Raji (cell line): ENCODE data around the gene RGS19.

Source experiments
- POLR2A ChIP-seq: IDR thresholded peaks from 2 replicates; pipeline ENCODE4 v1.6.1; 2011; ENCODE audit warnings: low read depth, low read length, control low read depth; ENCODE audit not compliant: insufficient read depth

The RGS19 gene

DNA sequence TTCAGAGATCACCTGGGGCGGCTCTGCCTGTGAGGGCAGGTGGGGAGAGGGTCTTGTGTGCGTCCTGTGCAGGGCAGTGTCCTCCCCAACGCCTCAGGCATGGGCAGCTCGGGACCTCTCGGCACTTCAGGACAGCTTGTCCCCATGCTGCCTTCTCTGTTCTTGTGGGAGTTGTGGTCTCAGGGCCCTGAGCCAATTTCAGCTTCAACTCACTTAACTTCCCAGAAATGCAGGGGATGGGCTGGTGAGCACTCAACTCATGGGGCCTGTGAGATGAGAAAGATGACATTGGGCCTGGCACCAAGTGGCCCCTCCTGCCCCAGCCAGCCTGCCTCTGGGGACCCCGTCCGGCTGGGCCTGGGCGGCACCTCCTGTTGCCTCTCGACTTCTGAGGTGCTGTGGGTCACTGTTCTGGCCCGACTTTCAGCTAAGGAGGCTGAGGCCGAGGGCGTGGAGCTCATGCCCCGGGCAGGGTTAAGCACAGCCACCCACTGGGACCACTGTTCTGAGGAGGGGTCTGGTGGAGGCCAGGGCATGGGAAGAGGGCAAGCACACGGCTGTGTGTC lies 6.7 kb downstream of the RGS19 start:
- TF ChIP-seq POLR2A, result no peak

- TF ChIP-seq POLR2A, result peak; percentile 40
Measured at GRCh38 chr20:64071341-64072332, 7.7 kb downstream of the RGS19 start.

GRCh38 chr20:64070244-64070993 lies 8.9 kb downstream of the RGS19 start:
- TF ChIP-seq POLR2A, result no peak; the same call in 1 of the 2 replicates

DNA sequence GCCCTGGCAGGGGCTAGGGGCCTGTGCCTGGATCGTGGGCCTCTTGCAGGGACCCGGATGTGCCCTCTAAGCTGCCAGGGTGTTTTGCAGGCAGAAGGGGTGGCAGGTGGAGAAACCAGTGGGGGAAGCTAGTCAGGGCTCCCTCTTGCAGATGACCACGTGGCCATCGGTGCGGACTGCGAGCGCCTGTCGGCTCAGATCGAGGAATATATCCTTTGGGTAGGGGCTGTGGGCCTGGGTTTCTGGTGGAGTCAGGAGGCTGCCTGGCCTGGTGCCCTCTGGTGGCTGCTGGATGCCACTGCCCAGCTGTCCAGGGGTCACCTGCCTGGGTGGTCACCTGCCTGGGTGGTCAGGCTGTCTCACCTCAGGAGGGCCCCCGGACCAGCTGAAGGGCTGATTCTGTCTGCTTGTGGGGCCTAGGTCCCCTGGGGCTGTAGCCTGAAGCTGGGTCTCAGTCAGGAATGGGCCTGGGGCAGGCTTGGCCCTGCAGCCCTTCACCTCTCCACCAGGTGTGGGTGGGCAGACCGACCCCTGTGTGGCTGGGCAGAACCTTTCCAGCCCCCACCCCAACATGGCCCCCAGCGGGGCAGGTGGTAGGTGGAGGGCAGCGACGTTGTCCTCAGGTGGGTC lies 9.6 kb downstream of the RGS19 start:
- no peak; the same call in 1 of the 2 replicates for TF ChIP-seq POLR2A

GRCh38 chr20:64069209-64069613 lies 10.1 kb downstream of the RGS19 start:
- TF ChIP-seq POLR2A, result no peak

DNA sequence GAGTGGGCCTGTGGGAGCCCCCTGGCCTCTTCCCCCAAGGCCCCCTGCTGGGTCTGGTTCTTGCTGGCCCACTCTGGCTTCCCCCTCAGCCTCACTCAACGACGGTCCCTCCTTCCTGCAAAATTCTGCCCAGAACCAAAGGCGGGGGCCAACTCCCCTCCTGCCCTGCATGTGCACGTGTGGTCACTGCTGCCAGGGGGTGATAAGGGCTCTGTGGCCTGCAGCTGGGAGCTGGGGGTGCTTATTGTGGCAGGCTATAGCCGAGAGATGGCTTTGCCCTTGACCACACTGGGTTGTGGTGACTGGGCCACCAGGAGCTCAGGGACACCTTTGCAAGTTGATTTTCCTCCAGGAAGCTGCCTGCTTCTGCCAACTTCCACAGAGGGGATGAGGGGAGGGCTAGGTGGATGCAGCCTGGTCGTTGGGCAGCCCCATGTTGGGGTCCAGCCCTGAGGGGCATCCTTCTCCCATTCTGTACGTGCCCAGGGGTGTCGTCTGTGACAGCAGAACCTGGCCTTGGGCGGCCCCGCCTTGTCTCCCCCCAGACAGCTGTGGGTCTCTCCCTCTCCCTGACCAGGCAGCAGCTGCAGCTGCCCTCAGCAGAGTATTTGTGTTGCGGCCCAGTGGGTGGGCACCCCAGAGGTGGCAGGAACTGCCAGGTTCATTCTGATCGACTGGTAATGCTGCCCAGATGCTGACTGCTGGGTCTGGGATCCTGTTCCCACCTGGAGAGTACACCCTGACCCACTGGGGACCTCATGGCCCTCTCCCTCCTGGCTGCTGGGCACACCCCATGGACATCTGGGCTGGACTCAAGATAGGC lies 10.7 kb downstream of the RGS19 start:
- no peak for TF ChIP-seq POLR2A

GRCh38 chr20:64067733-64068307 lies 11.5 kb downstream of the RGS19 start:
- TF ChIP-seq POLR2A, result no peak

DNA sequence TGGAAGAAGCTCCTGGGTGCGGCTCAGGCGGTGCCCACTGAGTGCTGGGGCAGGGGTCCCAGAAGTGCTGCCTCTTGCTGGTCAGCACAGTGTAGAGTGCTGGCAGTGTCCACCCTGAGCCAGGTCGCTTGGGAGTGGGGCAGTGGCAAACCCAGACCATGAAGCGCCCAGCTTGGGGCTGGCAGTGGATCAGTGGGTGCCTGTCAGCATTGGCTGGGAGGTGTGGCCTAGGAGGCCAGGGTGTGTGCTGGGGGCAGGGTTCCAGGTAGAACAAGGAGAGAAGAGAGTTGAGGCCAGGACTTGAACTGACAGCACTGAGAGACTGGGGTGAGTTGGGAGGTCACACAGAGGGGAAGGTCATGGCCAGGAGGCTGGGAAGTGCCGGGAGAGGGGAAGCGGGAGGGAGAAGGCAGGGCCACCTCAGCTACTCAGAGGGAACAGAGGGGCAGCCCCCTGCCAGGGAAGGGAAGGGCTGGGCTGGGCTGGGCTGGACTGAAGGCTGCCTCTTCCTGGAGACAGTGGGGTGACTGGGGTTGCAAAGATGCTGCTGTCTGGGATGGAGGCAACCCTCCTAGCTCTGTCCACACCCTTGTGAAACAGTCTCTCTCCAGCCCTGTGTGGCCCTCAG lies 12.2 kb downstream of the RGS19 start:
- no peak for TF ChIP-seq POLR2A

DNA sequence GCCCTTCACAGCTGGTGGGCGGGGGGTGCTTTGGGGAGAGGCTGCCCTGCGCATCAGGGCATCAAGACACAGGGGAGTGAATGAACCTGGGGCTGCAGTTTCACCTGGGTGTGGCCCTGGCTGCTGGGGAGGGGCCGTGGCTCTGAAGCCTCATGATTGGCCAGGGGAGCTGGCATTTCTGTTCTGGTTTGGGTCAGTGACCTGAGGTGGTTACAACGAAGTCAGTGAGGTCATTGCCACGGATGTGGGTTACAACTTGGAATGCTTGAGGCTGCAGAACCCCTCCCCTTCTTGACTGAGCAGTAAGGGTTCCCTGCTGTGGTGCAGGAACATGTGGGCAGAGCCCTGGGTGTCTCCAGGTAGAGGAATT lies 13.4 kb downstream of the RGS19 start:
- no peak for TF ChIP-seq POLR2A

DNA sequence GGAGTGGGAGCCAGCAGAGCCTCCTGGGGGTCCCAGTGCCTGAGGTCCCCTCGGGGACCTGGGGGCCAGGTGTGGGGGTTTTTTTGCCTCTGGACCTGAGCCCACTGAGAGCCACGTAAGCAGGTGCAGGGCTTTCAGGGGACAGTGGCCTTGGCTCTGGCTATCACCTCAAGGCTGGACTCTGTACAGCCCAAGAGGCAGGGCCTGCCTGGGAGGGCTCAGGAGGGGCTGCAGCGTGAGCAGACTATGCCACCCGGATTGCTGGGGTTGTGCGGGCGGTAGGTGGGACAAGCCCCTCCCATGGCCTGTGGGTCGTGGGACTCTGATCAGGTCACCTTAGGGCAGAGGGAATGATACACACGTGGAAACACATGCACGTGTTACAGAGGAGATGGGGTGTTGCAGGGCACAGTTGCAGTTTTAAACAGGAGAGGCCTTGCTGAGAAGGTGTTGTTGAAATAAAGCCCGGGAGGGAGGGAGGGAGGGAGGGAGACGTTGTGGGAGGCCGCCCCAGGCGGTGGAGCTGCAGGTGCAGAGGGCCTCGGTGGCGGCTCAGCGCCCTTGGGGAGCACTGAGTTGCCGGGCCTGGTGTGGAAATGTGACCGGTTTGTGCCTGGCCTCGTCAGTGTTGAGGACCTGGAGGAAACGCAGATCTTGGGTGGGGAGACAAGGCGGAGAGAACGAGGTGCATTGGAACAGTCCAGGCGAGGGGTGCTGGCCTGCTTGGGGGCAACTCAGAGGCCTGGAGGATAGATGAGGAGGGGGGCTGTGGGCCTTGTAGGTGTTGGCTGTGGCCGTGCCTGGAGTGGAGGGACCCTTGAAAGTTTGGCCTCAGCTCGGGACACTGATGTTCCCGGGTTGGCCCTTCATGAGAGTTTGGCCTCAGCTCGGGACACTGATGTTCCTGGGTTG lies 14.0 kb downstream of the RGS19 start:
- peak; percentile 11; the same call in 1 of the 2 replicates for TF ChIP-seq POLR2A

GRCh38 chr20:64064145-64064698 lies 15.1 kb downstream of the RGS19 start:
- 0 out of 2 replicates have a peak, but pooled peaks have one; percentile 14 for TF ChIP-seq POLR2A
